ENCODE data around the gene KSR1. TPM values are rescaled to one million over a fixed set of nuclear protein-coding genes. Genes with fewer than 3 reads are reported as not detected.

KSR1 gene
- total RNA-seq, 1 experiment from 2014 or later = 88.9 TPM

- no peaks in the 10 kb centered on the region for H3K27me3 ChIP-seq (replicated peaks; ENCODE audit: control insufficient read depth, insufficient read depth, low read length)
- H3K4me1 Mint-ChIP-seq (ENCODE audit: low read depth, unreplicated experiment) = peaks cover 36% of the 10 kb centered on the region
- intact Hi-C loops (cut with micrococcal nuclease; ENCODE audit: unreplicated experiment) = loop anchor here (5.0 to 10.0 kb wide), 3 partner anchors 138 to 256 kb away; no protein-coding TSS in a partner anchor
- no peak for TF ChIP-seq CTCF (IDR thresholded peaks at IDR 0.05; ENCODE audit: insufficient read depth in 1 of 2, low read depth in 1 of 2, low read length in 1 of 2, severe bottlenecking in 1 of 2, unreplicated experiment in 1 of 2)
- H3K27me3 Mint-ChIP-seq (ENCODE audit: insufficient read depth, unreplicated experiment) = no peaks in the 10 kb centered on the region
- ChIA-PET POLR2A (no interaction called here), CTCF (interaction anchor here (1.3 kb wide), 1 partner anchor 160 kb away, joined by 3 read pairs; no protein-coding TSS in a partner anchor)
- H3K27ac Mint-ChIP-seq (ENCODE audit: unreplicated experiment) = no peak overlapping the region
- no peaks in the 10 kb centered on the region for H3K9me3 Mint-ChIP-seq (ENCODE audit: unreplicated experiment)
- H3K36me3 ChIP-seq (ENCODE audit: control insufficient read depth, insufficient read depth, low read length) = no peaks in the 10 kb centered on the region
- BruUV-seq (replicated peaks) = no TSS peak
- H3K36me3 Mint-ChIP-seq (ENCODE audit: insufficient read depth, unreplicated experiment) = peaks cover 17% of the 10 kb centered on the region
- DNase-seq = no peak
- H3K4me3 ChIP-seq (ENCODE audit: low read depth, low read length) = no peak overlapping the region
- H3K9me3 ChIP-seq = no peaks in the 10 kb centered on the region
- peaks cover 34% of the 10 kb centered on the region for H3K4me1 ChIP-seq
- H3K4me3 Mint-ChIP-seq (ENCODE audit: unreplicated experiment) = no peak overlapping the region
Observed at GRCh38 chr17:27490391-27490790, 34.1 kb downstream of the KSR1 start.

GRCh38 chr17:27491713-27492190 is 35.5 kb downstream of the KSR1 start:
- Histone ChIP-seq H3K9me3 (no peaks in the 10 kb centered on the region), H3K36me3 (ENCODE audit: control insufficient read depth, insufficient read depth, low read length) (no peaks in the 10 kb centered on the region), H3K27me3 (replicated peaks; ENCODE audit: control insufficient read depth, insufficient read depth, low read length) (no peaks in the 10 kb centered on the region), H3K4me1 (peaks cover 47% of the 10 kb centered on the region), H3K4me3 (ENCODE audit: low read depth, low read length) (no peak overlapping the region)
- Mint-ChIP-seq H3K4me1 (ENCODE audit: low read depth, unreplicated experiment) (peaks cover 49% of the 10 kb centered on the region), H3K4me3 (ENCODE audit: unreplicated experiment) (no peak overlapping the region), H3K27ac (ENCODE audit: unreplicated experiment) (peak overlapping the region; percentile 31), H3K36me3 (ENCODE audit: insufficient read depth, unreplicated experiment) (peaks cover 23% of the 10 kb centered on the region), H3K27me3 (ENCODE audit: insufficient read depth, unreplicated experiment) (no peaks in the 10 kb centered on the region), H3K9me3 (ENCODE audit: unreplicated experiment) (no peaks in the 10 kb centered on the region)
- no peak for DNase-seq
- no TSS peak for BruUV-seq (replicated peaks)
- intact Hi-C loops (cut with micrococcal nuclease; ENCODE audit: unreplicated experiment) = loop anchor here (5.0 to 10.0 kb wide), 3 partner anchors 139 to 257 kb away; no protein-coding TSS in a partner anchor
- no peak for TF ChIP-seq CTCF (IDR thresholded peaks at IDR 0.05; ENCODE audit: insufficient read depth in 1 of 2, low read depth in 1 of 2, low read length in 1 of 2, severe bottlenecking in 1 of 2, unreplicated experiment in 1 of 2)
- ChIA-PET CTCF (interaction anchor here (0.5 to 6.0 kb wide), 4 partner anchors 57 to 110 kb away, joined by 3 to 87 read pairs (median 4); no protein-coding TSS in a partner anchor), POLR2A (no interaction called here)

GRCh38 chr17:27492470-27492869 is 36.2 kb downstream of the KSR1 start:
- Histone ChIP-seq H3K36me3 (ENCODE audit: control insufficient read depth, insufficient read depth, low read length) (no peaks in the 10 kb centered on the region), H3K4me1 (peaks cover 54% of the 10 kb centered on the region), H3K27me3 (replicated peaks; ENCODE audit: control insufficient read depth, insufficient read depth, low read length) (no peaks in the 10 kb centered on the region), H3K9me3 (no peaks in the 10 kb centered on the region), H3K4me3 (ENCODE audit: low read depth, low read length) (no peak overlapping the region)
- Mint-ChIP-seq H3K4me1 (ENCODE audit: low read depth, unreplicated experiment) (peaks cover 56% of the 10 kb centered on the region), H3K27ac (ENCODE audit: unreplicated experiment) (peak overlapping the region; percentile 31), H3K9me3 (ENCODE audit: unreplicated experiment) (no peaks in the 10 kb centered on the region), H3K4me3 (ENCODE audit: unreplicated experiment) (no peak overlapping the region), H3K36me3 (ENCODE audit: insufficient read depth, unreplicated experiment) (peaks cover 24% of the 10 kb centered on the region), H3K27me3 (ENCODE audit: insufficient read depth, unreplicated experiment) (no peaks in the 10 kb centered on the region)
- CTCF ChIA-PET = interaction anchor here (0.9 to 6.0 kb wide), 3 partner anchors 42 to 109 kb away, joined by 3 to 87 read pairs (median 24); no protein-coding TSS in a partner anchor
- DNase-seq = no peak
- POLR2A ChIA-PET = no interaction called here
- intact Hi-C loops (cut with micrococcal nuclease; ENCODE audit: unreplicated experiment) = loop anchor here (5.0 to 10.0 kb wide), 3 partner anchors 140 to 258 kb away; no protein-coding TSS in a partner anchor
- BruUV-seq (replicated peaks) = no TSS peak
- no peak for TF ChIP-seq CTCF (IDR thresholded peaks at IDR 0.05; ENCODE audit: insufficient read depth in 1 of 2, low read depth in 1 of 2, low read length in 1 of 2, severe bottlenecking in 1 of 2, unreplicated experiment in 1 of 2)

Measured in Caco-2 (cell line).